Astrocyte (in vitro differentiated cells and primary cell): Measurements from ENCODE around the gene GNG14. TPM values are rescaled to one million over a fixed set of nuclear protein-coding genes. Genes with fewer than 3 reads are reported as not detected.
A peak's percentile ranks its signal among the peaks of the same experiment; 100 is the strongest.

ENCODE experiments used
- DNase-seq: peaks from one replicate; pipeline ENCODE4 v3.0.0-alpha.2; 2010; ENCODE audit warnings: low read depth
- FAIRE-seq: peaks from 2 replicates; lab custom pipeline; 2011; peaks lifted over from hg19 to GRCh38; lab: Jason Lieb, UNC
- H2AFZ ChIP-seq: 2 replicates; pipeline ENCODE4 v1.6.0; 2012; ENCODE audit warnings: low read depth, low read length, inconsistent platforms
- H3K27ac ChIP-seq: 2 replicates; pipeline ENCODE4 v1.5.1; 2011; ENCODE audit warnings: low read depth, low read length, inconsistent platforms
- H3K27me3 ChIP-seq: 2 replicates; pipeline ENCODE4 v1.6.0; 2011; ENCODE audit warnings: low read length, inconsistent platforms; ENCODE audit not compliant: insufficient read depth
- H3K36me3 ChIP-seq: 2 replicates; pipeline ENCODE4 v1.5.1; 2011; ENCODE audit warnings: low read length, inconsistent platforms; ENCODE audit not compliant: insufficient read depth
- H3K4me1 ChIP-seq: 2 replicates; pipeline ENCODE4 v1.5.1; 2011; ENCODE audit warnings: low read length, inconsistent platforms; ENCODE audit not compliant: insufficient read depth
- H3K4me2 ChIP-seq: 2 replicates; pipeline ENCODE4 v1.6.0; 2012; ENCODE audit warnings: low read length, inconsistent platforms
- H3K4me3 ChIP-seq: 2 replicates; pipeline ENCODE4 v1.5.1; 2011; ENCODE audit warnings: low read depth, mild to moderate bottlenecking, low read length, inconsistent platforms; ENCODE audit not compliant: insufficient read depth
- H3K79me2 ChIP-seq: 2 replicates; pipeline ENCODE4 v1.6.0; 2012; ENCODE audit warnings: mild to moderate bottlenecking, low read length, inconsistent platforms; ENCODE audit not compliant: insufficient read depth
- H3K9ac ChIP-seq: 2 replicates; pipeline ENCODE4 v1.6.0; 2012; ENCODE audit warnings: mild to moderate bottlenecking, low read length, inconsistent platforms
- H3K9me3 ChIP-seq: 2 replicates; pipeline ENCODE4 v1.5.1; 2012; ENCODE audit warnings: low read depth, mild to moderate bottlenecking, low read length, inconsistent platforms; ENCODE audit not compliant: insufficient read depth
- H4K20me1 ChIP-seq: 2 replicates; pipeline ENCODE4 v1.6.0; 2012; ENCODE audit warnings: low read length, inconsistent platforms; ENCODE audit not compliant: insufficient read depth
- H3K27ac Mint-ChIP-seq: one replicate; pipeline ENCODE4 v1.8.0; 2021; ENCODE audit warnings: mild to moderate bottlenecking, mixed read lengths; ENCODE audit not compliant: unreplicated experiment
- H3K27me3 Mint-ChIP-seq: one replicate; pipeline ENCODE4 v1.8.0; 2021; ENCODE audit warnings: low read depth, mixed read lengths; ENCODE audit not compliant: unreplicated experiment
- H3K36me3 Mint-ChIP-seq: one replicate; pipeline ENCODE4 v1.8.0; 2021; ENCODE audit warnings: low read depth, mixed read lengths; ENCODE audit not compliant: unreplicated experiment
- H3K4me1 Mint-ChIP-seq: one replicate; pipeline ENCODE4 v1.8.0; 2021; ENCODE audit warnings: low read depth, mixed read lengths; ENCODE audit not compliant: unreplicated experiment
- H3K4me3 Mint-ChIP-seq: one replicate; pipeline ENCODE4 v1.8.0; 2021; ENCODE audit warnings: mild to moderate bottlenecking, moderate library complexity, mixed read lengths; ENCODE audit not compliant: unreplicated experiment
- H3K9me3 Mint-ChIP-seq: one replicate; pipeline ENCODE4 v1.8.0; 2021; ENCODE audit warnings: mild to moderate bottlenecking, mixed read lengths; ENCODE audit not compliant: unreplicated experiment
- EZH2 ChIP-seq: IDR thresholded peaks from 2 replicates; pipeline ENCODE4 v1.6.1; 2012; ENCODE audit warnings: mild to moderate bottlenecking, low read length, inconsistent platforms; ENCODE audit not compliant: insufficient read depth
- total RNA-seq: library from RNA; stranded (reverse); gene quantifications from 2 replicates; pipeline ENCODE4 v1.2.1, GENCODE V29; 2021
- TF ChIP-seq, protein P1 (sequence below): IDR thresholded peaks from 2 replicates; pipeline ENCODE4 v1.5.1; 2011; ENCODE audit warnings: low read depth, mild to moderate bottlenecking, inconsistent platforms, low read length, moderate library complexity; ENCODE audit not compliant: insufficient read depth

Gene GNG14
- total RNA-seq, 1 donor from 2014 or later = not detected

GRCh38 chr19:12701596-12702282 lies 13.9 kb downstream of the GNG14 start:
- H3K4me3 ChIP-seq = no peak overlapping the region
- peaks cover 4% of the 10 kb centered on the region for H3K4me1 ChIP-seq
- no peaks in the 10 kb centered on the region for H3K27me3 ChIP-seq
- no peak overlapping the region for H3K27ac ChIP-seq
- peaks cover 30% of the 10 kb centered on the region for H3K36me3 ChIP-seq
- H3K27me3 Mint-ChIP-seq = no peaks in the 10 kb centered on the region
- no peak for DNase-seq
- no peak overlapping the region for H3K9ac ChIP-seq
- H3K4me1 Mint-ChIP-seq = peaks cover 2% of the 10 kb centered on the region
- H2AFZ ChIP-seq = no peak overlapping the region
- H4K20me1 ChIP-seq = peaks cover 33% of the 10 kb centered on the region
- peak overlapping the region; percentile 69 for H3K27ac Mint-ChIP-seq
- peaks cover 12% of the 10 kb centered on the region for H3K36me3 Mint-ChIP-seq
- no peak overlapping the region for H3K4me3 Mint-ChIP-seq
- no peak overlapping the region for H3K4me2 ChIP-seq
- no peaks in the 10 kb centered on the region for H3K9me3 ChIP-seq
- H3K9me3 Mint-ChIP-seq = no peaks in the 10 kb centered on the region
- no peak for TF ChIP-seq EZH2
- TF ChIP-seq, protein P1, sequence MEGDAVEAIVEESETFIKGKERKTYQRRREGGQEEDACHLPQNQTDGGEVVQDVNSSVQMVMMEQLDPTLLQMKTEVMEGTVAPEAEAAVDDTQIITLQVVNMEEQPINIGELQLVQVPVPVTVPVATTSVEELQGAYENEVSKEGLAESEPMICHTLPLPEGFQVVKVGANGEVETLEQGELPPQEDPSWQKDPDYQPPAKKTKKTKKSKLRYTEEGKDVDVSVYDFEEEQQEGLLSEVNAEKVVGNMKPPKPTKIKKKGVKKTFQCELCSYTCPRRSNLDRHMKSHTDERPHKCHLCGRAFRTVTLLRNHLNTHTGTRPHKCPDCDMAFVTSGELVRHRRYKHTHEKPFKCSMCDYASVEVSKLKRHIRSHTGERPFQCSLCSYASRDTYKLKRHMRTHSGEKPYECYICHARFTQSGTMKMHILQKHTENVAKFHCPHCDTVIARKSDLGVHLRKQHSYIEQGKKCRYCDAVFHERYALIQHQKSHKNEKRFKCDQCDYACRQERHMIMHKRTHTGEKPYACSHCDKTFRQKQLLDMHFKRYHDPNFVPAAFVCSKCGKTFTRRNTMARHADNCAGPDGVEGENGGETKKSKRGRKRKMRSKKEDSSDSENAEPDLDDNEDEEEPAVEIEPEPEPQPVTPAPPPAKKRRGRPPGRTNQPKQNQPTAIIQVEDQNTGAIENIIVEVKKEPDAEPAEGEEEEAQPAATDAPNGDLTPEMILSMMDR = no peak
- H3K79me2 ChIP-seq = peaks cover 12% of the 10 kb centered on the region
- FAIRE-seq = no peak

GRCh38 chr19:12703046-12703445 lies 15.2 kb downstream of the GNG14 start:
- no peak overlapping the region for H3K4me3 ChIP-seq
- H3K4me2 ChIP-seq = no peak overlapping the region
- peak; percentile 11 for DNase-seq
- TF ChIP-seq, protein P1 = no peak
- no peak for TF ChIP-seq EZH2
- Mint-ChIP-seq H3K4me3 (no peak overlapping the region), H3K36me3 (peaks cover 12% of the 10 kb centered on the region), H3K4me1 (no peaks in the 10 kb centered on the region), H3K27me3 (no peaks in the 10 kb centered on the region), H3K27ac (no peak overlapping the region), H3K9me3 (no peaks in the 10 kb centered on the region)
- no peak overlapping the region for H2AFZ ChIP-seq
- peaks cover 33% of the 10 kb centered on the region for H4K20me1 ChIP-seq
- H3K9ac ChIP-seq = no peak overlapping the region
- FAIRE-seq = no peak
- no peaks in the 10 kb centered on the region for H3K27me3 ChIP-seq
- H3K4me1 ChIP-seq = no peaks in the 10 kb centered on the region
- H3K27ac ChIP-seq = no peak overlapping the region
- no peaks in the 10 kb centered on the region for H3K9me3 ChIP-seq
- peaks cover 31% of the 10 kb centered on the region for H3K36me3 ChIP-seq
- H3K79me2 ChIP-seq = peaks cover 12% of the 10 kb centered on the region

DNA sequence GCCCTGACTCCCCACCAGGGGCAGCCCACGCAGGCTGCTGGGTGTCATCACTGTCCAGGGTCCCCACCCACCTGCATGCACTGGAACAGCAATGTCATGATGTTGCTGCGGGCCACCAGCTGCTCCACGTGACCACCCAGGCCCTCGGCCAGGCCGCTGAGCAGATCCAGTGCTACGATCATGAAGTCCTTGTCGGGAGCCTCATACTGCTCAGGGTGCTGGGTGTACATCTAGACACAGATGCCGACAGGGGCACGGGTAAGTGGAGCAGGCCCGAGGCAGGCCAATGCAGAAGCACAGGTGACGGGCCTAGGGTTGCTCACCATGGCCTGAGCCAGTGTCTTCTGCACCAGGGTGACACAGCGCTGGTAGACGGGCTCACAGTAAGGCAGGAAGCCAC lies 17.4 kb downstream of the GNG14 start:
- Histone ChIP-seq H3K4me2 (no peak overlapping the region), H3K27me3 (no peaks in the 10 kb centered on the region), H3K9ac (no peak overlapping the region), H4K20me1 (peaks cover 39% of the 10 kb centered on the region), H3K36me3 (peaks cover 35% of the 10 kb centered on the region), H3K4me1 (no peaks in the 10 kb centered on the region), H3K9me3 (no peaks in the 10 kb centered on the region), H3K4me3 (no peak overlapping the region), H2AFZ (no peak overlapping the region), H3K27ac (no peak overlapping the region), H3K79me2 (peaks cover 15% of the 10 kb centered on the region)
- H3K27ac Mint-ChIP-seq = no peak overlapping the region
- no peak overlapping the region for H3K4me3 Mint-ChIP-seq
- FAIRE-seq (no peak), DNase-seq (no peak)
- H3K4me1 Mint-ChIP-seq = no peaks in the 10 kb centered on the region
- no peaks in the 10 kb centered on the region for H3K27me3 Mint-ChIP-seq
- no peak for TF ChIP-seq EZH2
- TF ChIP-seq, protein P1 = no peak
- no peaks in the 10 kb centered on the region for H3K9me3 Mint-ChIP-seq
- H3K36me3 Mint-ChIP-seq = peaks cover 9% of the 10 kb centered on the region
